Adrenal gland (tissue), 12 donors: ENCODE results near the gene PACS2. TPM values are rescaled to one million over a fixed set of nuclear protein-coding genes. Genes with fewer than 3 reads are reported as not detected.

Source experiments
- DNase-seq, 7 donors: peaks; one replicate each; pipeline ENCODE4 v3.0.0-alpha.2; 2019 to 2020
- H3K27ac ChIP-seq, 5 donors: fragments of 200-600 bp; sonication (generic) in 4 of 5; 1 replicate in 3 of 5; 2 replicates in 2 of 5; pipeline versions ENCODE4 v1.5.1 to v1.8.0; 2016 to 2020; ENCODE audit warnings: mild to moderate bottlenecking in 1 of 5
- H3K27me3 ChIP-seq: fragments of 200-600 bp; 2 replicates; pipeline ENCODE4 v1.8.0; 2021
- H3K36me3 ChIP-seq, 2 donors: fragments of 200-600 bp; replicated peaks in 1 of 2; 1 replicate in 1 of 2; 2 replicates in 1 of 2; pipeline versions ENCODE4 v1.5.1 to v1.8.0; 2018 to 2022
- H3K4me1 ChIP-seq, 2 donors: fragments of 200-600 bp; replicated peaks in 1 of 2; 1 replicate in 1 of 2; 2 replicates in 1 of 2; pipeline versions ENCODE4 v1.5.1 to v1.8.0; 2018 to 2021
- H3K4me3 ChIP-seq, 4 donors: fragments of 200-600 bp; sonication (generic) in 3 of 4; one replicate each; pipeline ENCODE4 v1.5.1; 2016 to 2018
- H3K9me3 ChIP-seq, 3 donors: fragments of 200-600 bp; sonication (generic) in 1 of 3; replicated peaks in 1 of 3; 1 replicate in 2 of 3; 2 replicates in 1 of 3; pipeline versions ENCODE4 v1.5.1 to v1.8.0; 2016 to 2021
- POLR2A ChIP-seq, 2 donors: fragments of 450-650 bp; IDR thresholded peaks; one replicate each; pipeline ENCODE4 v1.6.1; 2017; ENCODE audit warnings: antibody characterized with exemption in 2 of 2, mild to moderate bottlenecking in 2 of 2, moderate library complexity in 1 of 2
- WGBS, 4 donors: extraction: QIAGEN DNeasy Blood & Tissue Kit in 2 of 4; methylation state at CpG; one replicate each; pipeline versions ENCODE4 v1.1.5 to v1.1.7; 2013 to 2017; 5-methylcytosine and 5-hydroxymethylcytosine counted together
- intact Hi-C, 2 donors: fragments of 100-400 bp; cut with DNase I; formaldehyde crosslinking; loops; one replicate each; pipeline versions ENCODE4 v1.14.1 to v1.15.0; 2022 to 2023
- polyA plus RNA-seq, 3 donors: library from polyadenylated mRNA; stranded (reverse); fragments of 200-250 nt in 2 of 3; fragments of 350-450 nt in 1 of 3; fragmentation: Illumina TruSeq in 1 of 3; extraction: RNeasy Lipid Tissue Mini Kit (QIAGEN cat#74804) in 1 of 3; gene quantifications; one replicate each; pipeline ENCODE4 v1.2.3, GENCODE V29; 2013 to 2014
- total RNA-seq, 9 donors: library from RNA; depleted of rRNA in 4 of 9; stranded (reverse); fragments of >200 nt in 4 of 9; fragments of 120-200 nt in 1 of 9; fragmentation: NEBNext Ultra II Directional in 1 of 9; extraction: Animal tissue kit (Norgen Biotek cat#: 25700) in 1 of 9; gene quantifications; one replicate each; pipeline versions ENCODE4 v1.1.0 to v1.2.4, GENCODE V29; 2013 to 2023
- TF ChIP-seq, protein P1 (sequence below), 6 experiments: fragments of 450-650 bp in 4 of 6; fragments of 200-600 bp in 2 of 6; sonication (generic) in 1 of 6; IDR thresholded peaks; 1 replicate in 5 of 6; 2 replicates in 1 of 6; pipeline versions ENCODE4 v1.5.1 to v1.8.0; 2016 to 2021; ENCODE audit warnings: antibody characterized with exemption in 6 of 6, mild to moderate bottlenecking in 2 of 6, moderate library complexity in 1 of 6
- donor health status: healthy with polysubstance abuse.
- donor health status: Bipolar disorder and iron deficiency.
- donor health status: DM: yes; HTN: yes; CAD: no.
- donor health status: DM: no; HTN: no; CAD: no.
- donor health status: DM: no; HTN: no; CAD: no.
- donor health status: DM: yes; HTN: yes; CAD: no.

PACS2 gene
- total and polyA plus RNA-seq, 12 donors, result 19.5 to 221 (median 81.1) TPM

DNA sequence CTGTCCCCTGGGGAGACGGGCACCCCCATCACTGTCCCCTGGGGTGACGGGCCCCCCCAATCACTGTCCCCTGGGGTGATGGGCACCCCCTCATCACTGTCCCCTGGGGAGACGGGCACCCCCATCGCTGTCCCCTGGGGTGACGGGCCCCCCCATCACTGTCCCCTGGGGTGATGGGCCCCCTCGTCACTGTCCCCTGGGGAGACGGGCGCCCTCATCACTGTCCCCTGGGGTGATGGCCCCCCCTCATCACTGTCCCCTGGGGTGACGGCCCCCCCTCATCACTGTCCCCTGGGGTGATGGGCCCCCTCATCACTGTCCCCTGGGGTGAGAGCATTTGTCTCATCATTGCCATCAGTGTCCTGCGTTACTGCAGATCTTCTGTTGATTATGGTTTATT lies 38.6 kb downstream of the PACS2 start:
- Histone ChIP-seq H3K27ac (no peak overlapping the region), H3K4me1 (peaks cover 0 to 5% of the 10 kb centered on the region in 2 donors), H3K27me3 (no peaks in the 10 kb centered on the region), H3K36me3 (peaks cover 0 to 17% of the 10 kb centered on the region in 2 donors), H3K9me3 (no peaks in the 10 kb centered on the region), H3K4me3 (no peak overlapping the region)
- DNase-seq, result no peak
- WGBS, 4 donors, result 82 to 93% (median 83%) methylated on average over 1 to 10 of the region's 10 CpGs
- TF ChIP-seq POLR2A (IDR thresholded peaks at IDR 0.05), result no peak
- TF ChIP-seq, protein P1, sequence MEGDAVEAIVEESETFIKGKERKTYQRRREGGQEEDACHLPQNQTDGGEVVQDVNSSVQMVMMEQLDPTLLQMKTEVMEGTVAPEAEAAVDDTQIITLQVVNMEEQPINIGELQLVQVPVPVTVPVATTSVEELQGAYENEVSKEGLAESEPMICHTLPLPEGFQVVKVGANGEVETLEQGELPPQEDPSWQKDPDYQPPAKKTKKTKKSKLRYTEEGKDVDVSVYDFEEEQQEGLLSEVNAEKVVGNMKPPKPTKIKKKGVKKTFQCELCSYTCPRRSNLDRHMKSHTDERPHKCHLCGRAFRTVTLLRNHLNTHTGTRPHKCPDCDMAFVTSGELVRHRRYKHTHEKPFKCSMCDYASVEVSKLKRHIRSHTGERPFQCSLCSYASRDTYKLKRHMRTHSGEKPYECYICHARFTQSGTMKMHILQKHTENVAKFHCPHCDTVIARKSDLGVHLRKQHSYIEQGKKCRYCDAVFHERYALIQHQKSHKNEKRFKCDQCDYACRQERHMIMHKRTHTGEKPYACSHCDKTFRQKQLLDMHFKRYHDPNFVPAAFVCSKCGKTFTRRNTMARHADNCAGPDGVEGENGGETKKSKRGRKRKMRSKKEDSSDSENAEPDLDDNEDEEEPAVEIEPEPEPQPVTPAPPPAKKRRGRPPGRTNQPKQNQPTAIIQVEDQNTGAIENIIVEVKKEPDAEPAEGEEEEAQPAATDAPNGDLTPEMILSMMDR (IDR thresholded peaks at IDR 0.05), result no peak
- intact Hi-C loops, result loop anchor here in 1 of 2 donors (2.0 to 5.0 kb wide), 2 partner anchors 36 to 148 kb away; no protein-coding TSS in a partner anchor

DNA sequence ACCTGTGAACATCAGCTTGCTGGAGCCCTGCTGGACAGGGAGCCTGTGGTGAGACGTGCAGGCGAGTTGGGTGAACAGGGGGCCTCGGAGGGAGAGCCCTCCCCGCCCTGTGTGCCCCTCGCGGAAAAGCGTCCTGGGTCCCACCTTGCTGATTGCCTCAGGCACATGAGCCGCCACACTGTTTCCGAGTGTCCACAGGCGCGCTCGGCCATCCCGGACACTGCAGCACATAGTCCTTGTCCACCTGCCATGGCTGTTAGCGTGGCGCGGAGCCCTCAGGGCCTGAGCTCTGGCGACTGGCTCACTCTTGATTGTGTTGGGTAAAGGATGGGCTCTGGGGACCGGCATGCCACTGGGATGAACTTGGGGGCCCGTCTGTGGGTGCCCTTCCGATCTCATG lies 40.0 kb downstream of the PACS2 start:
- Histone ChIP-seq H3K4me3 (no peak overlapping the region), H3K27ac (no peak overlapping the region), H3K36me3 (peaks cover 0 to 17% of the 10 kb centered on the region in 2 donors), H3K9me3 (no peaks in the 10 kb centered on the region), H3K27me3 (no peaks in the 10 kb centered on the region), H3K4me1 (peaks cover 0 to 5% of the 10 kb centered on the region in 2 donors)
- TF ChIP-seq, protein P1 (IDR thresholded peaks at IDR 0.05), result no peak
- no peak for TF ChIP-seq POLR2A (IDR thresholded peaks at IDR 0.05)
- DNase-seq, result no peak
- intact Hi-C loops, result loop anchor here in 1 of 2 donors (5.0 kb wide), 1 partner anchor 37 kb away; no protein-coding TSS in a partner anchor
- WGBS, 4 donors, result 89 to 95% (median 95%) methylated on average over 9 to 20 of the region's 20 CpGs

DNA sequence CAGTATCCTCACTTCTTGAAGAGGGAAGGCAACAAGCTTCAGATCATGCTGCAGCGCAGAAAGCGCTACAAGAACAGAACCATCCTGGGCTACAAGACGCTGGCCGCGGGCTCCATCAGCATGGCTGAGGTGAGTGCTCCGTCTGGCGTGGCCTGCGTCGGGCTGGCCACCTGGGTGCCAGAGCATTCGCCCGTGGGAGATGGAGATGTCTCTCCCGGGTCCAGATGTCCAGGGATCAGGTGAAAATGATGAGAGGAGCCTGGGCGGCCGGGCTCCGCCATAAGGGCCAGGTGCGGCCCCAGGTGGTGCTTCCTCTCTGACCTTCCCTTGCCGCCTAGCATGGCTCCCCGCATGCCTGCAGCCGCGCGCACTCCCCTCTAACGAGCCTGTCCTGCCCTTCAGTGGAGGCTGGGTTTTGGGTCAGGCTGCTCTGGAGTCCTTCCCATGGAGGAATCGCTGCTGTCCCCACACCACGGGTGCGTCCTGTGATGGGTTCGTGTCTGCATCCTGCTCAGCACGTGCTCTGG lies 40.6 kb downstream of the PACS2 start:
- H3K27me3 ChIP-seq, result no peaks in the 10 kb centered on the region
- H3K4me3 ChIP-seq, result no peak overlapping the region
- no peak for DNase-seq
- intact Hi-C loops, result no loop called here
- TF ChIP-seq, protein P1 (IDR thresholded peaks at IDR 0.05), result no peak
- TF ChIP-seq POLR2A (IDR thresholded peaks at IDR 0.05), result no peak
- no peak overlapping the region for H3K27ac ChIP-seq
- 90 to 93% (median 92%) methylated on average over 24 to 27 of the region's 27 CpGs for WGBS, 4 donors
- H3K4me1 ChIP-seq, result peaks cover 0 to 5% of the 10 kb centered on the region in 2 donors
- peaks cover 0 to 14% of the 10 kb centered on the region in 2 donors for H3K36me3 ChIP-seq
- no peaks in the 10 kb centered on the region for H3K9me3 ChIP-seq

DNA sequence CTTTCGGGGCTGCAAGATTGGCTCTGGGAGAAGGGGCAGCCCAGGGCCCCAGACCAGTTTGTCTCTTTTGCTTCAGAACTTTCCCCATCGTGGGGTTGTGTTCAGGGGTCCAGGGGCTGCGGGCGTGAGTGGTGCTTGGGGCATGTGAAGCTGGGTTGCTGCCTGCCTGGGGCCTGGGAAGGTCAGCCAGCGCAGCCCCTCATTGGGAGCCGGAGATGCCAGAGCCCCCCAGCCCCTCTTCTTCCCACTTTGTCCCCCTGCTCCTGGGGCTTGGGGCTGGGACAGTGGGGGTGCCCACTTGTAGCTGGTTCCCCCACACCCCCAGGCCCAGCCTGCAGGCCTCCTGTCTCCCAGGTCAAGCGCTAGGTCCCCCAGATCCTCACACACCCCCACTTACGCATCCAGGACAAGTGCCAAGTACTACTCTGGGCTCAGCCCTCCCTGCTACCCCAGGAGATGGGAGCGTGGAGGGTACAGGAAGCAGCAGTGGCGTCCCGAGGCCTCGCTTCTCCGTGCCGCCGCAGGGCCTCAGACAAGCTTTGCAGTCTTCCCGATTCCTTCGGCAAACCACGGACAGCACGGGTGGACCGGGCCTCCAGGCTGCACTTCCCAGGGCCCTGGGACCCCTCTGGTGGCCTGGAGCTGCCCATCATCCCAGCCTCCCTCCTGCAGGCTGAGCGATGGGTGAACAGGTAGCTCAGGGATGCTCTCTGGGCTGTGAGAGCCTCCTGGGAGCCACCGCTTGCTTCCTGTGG lies 41.5 kb downstream of the PACS2 start:
- 90 to 94% (median 92%) methylated on average over 7 to 22 of the region's 22 CpGs for WGBS, 4 donors
- Histone ChIP-seq H3K36me3 (peaks cover 0 to 18% of the 10 kb centered on the region in 2 donors), H3K9me3 (no peaks in the 10 kb centered on the region), H3K27ac (no peak overlapping the region), H3K27me3 (no peaks in the 10 kb centered on the region), H3K4me1 (peaks cover 0 to 5% of the 10 kb centered on the region in 2 donors), H3K4me3 (no peak overlapping the region)
- TF ChIP-seq POLR2A (IDR thresholded peaks at IDR 0.05), result no peak
- TF ChIP-seq, protein P1 (IDR thresholded peaks at IDR 0.05), result no peak
- no peak for DNase-seq
- intact Hi-C loops, result no loop called here
